Loucy (cell line): ENCODE measurements around the gene ZBTB16.

Experiments
- H2AFZ ChIP-seq: fragments of 200-600 bp; sonication (generic); 2 replicates; pipeline ENCODE4 v1.6.0; 2016; ENCODE audit warnings: antibody characterized with exemption, mild to moderate bottlenecking, low read length, moderate library complexity
- H3F3A ChIP-seq: fragments of 200-600 bp; 2 replicates; pipeline ENCODE4 v1.6.0; 2016; ENCODE audit warnings: antibody characterized with exemption, low read depth, mild to moderate bottlenecking
- H3K27me3 ChIP-seq: fragments of 200-600 bp; sonication (generic); 2 replicates; pipeline ENCODE4 v1.6.1; 2014; ENCODE audit warnings: low read length, mild to moderate bottlenecking; ENCODE audit not compliant: insufficient read depth, poor library complexity, severe bottlenecking
- H3K36me3 ChIP-seq: fragments of 200-600 bp; sonication (generic); 2 replicates; pipeline ENCODE4 v1.6.1; 2016; ENCODE audit warnings: low read length; ENCODE audit not compliant: insufficient read depth
- H3K4me1 ChIP-seq: fragments of 200-600 bp; sonication (generic); 2 replicates; pipeline ENCODE4 v1.5.1; 2014; ENCODE audit warnings: low read length, mild to moderate bottlenecking; ENCODE audit not compliant: insufficient read depth, poor library complexity, severe bottlenecking
- H3K4me2 ChIP-seq: fragments of 200-600 bp; sonication (generic); 2 replicates; pipeline ENCODE4 v1.6.0; 2014; ENCODE audit warnings: antibody characterized with exemption, low read length, low read depth, mild to moderate bottlenecking; ENCODE audit not compliant: poor library complexity, severe bottlenecking
- H3K4me3 ChIP-seq: fragments of 200-600 bp; sonication (generic); 2 replicates; pipeline ENCODE4 v1.5.1; 2014; ENCODE audit warnings: low read length, mild to moderate bottlenecking, mixed read lengths; ENCODE audit not compliant: poor library complexity, severe bottlenecking
- H3K79me2 ChIP-seq: fragments of 200-600 bp; sonication (generic); 2 replicates; pipeline ENCODE4 v1.6.1; 2014; ENCODE audit warnings: low read length; ENCODE audit not compliant: insufficient read depth
- H3K9ac ChIP-seq: fragments of 200-600 bp; sonication (generic); 2 replicates; pipeline ENCODE4 v1.6.0; 2014; ENCODE audit warnings: mild to moderate bottlenecking, low read depth, low read length, moderate library complexity; ENCODE audit not compliant: poor library complexity, severe bottlenecking
- H3K9me2 ChIP-seq: fragments of 200-600 bp; sonication (generic); replicated peaks from 2 replicates; pipeline ENCODE4 v1.6.1; 2016; ENCODE audit warnings: low read depth, low read length, mixed read lengths
- H3K9me3 ChIP-seq: fragments of 200-600 bp; sonication (generic); 2 replicates; pipeline ENCODE4 v1.6.1; 2014; ENCODE audit warnings: mild to moderate bottlenecking, antibody characterized with exemption, low read length, low read depth; ENCODE audit not compliant: insufficient read depth
- H4K20me1 ChIP-seq: fragments of 200-600 bp; sonication (generic); 2 replicates; pipeline ENCODE4 v1.6.0; 2014; ENCODE audit warnings: antibody characterized with exemption, low read length, mild to moderate bottlenecking; ENCODE audit not compliant: insufficient read depth, poor library complexity, severe bottlenecking
- CTCF ChIP-seq: fragments of 200-600 bp; sonication (generic); conservative IDR thresholded peaks from 2 replicates; pipeline ENCODE4 v1.5.1; 2014; ENCODE audit warnings: mild to moderate bottlenecking, antibody characterized with exemption, low read length
- EZH2phosphoT487 ChIP-seq: fragments of 200-600 bp; IDR thresholded peaks from 2 replicates; pipeline ENCODE4 v1.6.1; 2018; ENCODE audit warnings: antibody characterized with exemption, mild to moderate bottlenecking, moderate library complexity, borderline replicate concordance

ZBTB16 gene

GRCh38 chr11:114298710-114299109, 239.2 kb downstream of the ZBTB16 start:
- no peak overlapping the region for H3K4me2 ChIP-seq
- H3K79me2 ChIP-seq: no peaks in the 10 kb centered on the region
- H3K4me3 ChIP-seq: no peak overlapping the region
- H2AFZ ChIP-seq: no peak overlapping the region
- no peak overlapping the region for H3K9ac ChIP-seq
- TF ChIP-seq EZH2phosphoT487: no peak
- no peak for TF ChIP-seq CTCF
- H3K9me2 ChIP-seq: no peaks in the 10 kb centered on the region
- no peaks in the 10 kb centered on the region for H4K20me1 ChIP-seq
- no peaks in the 10 kb centered on the region for H3K27me3 ChIP-seq
- H3K9me3 ChIP-seq: no peaks in the 10 kb centered on the region
- no peaks in the 10 kb centered on the region for H3F3A ChIP-seq
- H3K4me1 ChIP-seq: no peaks in the 10 kb centered on the region
- H3K36me3 ChIP-seq: no peaks in the 10 kb centered on the region
